ENCODE measurements around the gene FAM120A.

Gene FAM120A

GRCh38 chr9:93574900-93575795 is 123.7 kb downstream of the FAM120A start:
- TF ChIP-seq, protein P1, sequence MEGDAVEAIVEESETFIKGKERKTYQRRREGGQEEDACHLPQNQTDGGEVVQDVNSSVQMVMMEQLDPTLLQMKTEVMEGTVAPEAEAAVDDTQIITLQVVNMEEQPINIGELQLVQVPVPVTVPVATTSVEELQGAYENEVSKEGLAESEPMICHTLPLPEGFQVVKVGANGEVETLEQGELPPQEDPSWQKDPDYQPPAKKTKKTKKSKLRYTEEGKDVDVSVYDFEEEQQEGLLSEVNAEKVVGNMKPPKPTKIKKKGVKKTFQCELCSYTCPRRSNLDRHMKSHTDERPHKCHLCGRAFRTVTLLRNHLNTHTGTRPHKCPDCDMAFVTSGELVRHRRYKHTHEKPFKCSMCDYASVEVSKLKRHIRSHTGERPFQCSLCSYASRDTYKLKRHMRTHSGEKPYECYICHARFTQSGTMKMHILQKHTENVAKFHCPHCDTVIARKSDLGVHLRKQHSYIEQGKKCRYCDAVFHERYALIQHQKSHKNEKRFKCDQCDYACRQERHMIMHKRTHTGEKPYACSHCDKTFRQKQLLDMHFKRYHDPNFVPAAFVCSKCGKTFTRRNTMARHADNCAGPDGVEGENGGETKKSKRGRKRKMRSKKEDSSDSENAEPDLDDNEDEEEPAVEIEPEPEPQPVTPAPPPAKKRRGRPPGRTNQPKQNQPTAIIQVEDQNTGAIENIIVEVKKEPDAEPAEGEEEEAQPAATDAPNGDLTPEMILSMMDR (conservative IDR thresholded peaks at IDR 0.05), result no peak
- peak overlapping the region; percentile 91 for H3K27ac ChIP-seq

DNA sequence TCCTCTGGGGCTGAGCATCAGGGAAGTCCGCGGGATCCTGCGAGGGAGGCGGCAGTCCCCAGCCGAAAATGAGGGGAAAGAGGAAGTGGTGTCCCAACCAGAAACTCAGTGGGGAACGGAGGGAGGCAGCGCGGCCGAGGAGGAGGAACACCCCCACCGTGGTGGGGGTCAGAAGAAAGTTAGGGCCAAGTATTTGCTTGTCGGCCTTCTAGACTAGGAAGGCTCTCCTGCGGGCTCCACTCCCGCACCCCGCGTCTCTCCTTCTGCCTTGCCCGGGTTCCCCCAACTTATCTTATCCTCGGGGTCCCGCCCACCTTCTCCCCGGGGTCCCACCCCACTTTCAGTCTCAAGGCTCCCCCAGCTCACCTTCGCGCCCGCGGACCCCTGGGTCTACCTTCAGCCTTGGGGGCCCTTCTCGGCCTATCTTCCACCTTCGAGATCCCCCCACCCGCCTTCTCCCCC is 124.3 kb downstream of the FAM120A start:
- TF ChIP-seq, protein P1 (conservative IDR thresholded peaks at IDR 0.05), result no peak

DNA sequence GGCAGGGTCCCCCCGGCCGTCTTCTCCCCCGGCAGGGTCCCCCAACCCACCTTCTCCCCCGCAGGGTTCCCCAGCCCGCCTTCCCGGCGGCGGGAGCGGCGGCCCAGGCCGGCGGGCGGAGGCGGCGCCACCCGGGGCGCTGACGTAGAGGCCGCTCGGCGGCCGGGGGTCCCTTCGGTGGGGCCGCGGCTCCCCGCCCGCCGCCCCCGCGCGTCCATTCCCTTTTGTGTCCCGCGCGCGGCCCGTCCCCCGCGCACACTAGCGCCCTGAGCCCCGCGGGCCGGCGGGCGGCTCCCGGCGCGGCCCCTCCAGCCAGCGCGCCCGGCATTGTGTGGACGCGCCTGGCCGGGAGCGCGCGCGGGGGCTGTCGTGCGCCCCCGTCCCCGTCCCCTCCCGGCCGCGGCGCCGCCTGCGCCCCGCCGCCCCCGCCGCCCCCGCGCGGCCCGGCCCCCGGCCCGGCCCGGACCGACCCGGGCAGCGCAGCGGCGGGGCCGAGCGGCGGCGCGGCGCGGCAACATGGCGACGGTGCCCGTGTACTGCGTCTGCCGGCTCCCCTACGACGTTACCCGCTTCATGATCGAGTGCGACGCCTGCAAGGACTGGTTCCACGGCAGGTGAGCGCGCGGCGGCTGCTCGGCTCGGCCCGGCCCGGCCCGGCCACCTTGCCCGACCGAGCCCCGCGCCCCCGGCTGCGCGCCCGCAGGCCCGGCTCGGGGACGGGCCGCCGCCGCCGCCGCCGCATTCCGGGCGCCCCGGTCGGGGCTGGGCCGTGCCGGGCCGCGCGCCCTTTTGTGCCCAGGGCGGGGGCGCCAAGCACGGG is 125.0 kb downstream of the FAM120A start, which contains the start of gene PHF2:
Gene PHF2 (plus strand): TSS at position 327 of the 820 bp plus-strand sequence. CDS start 190 bp downstream, at position 517.
- TF ChIP-seq, protein P1 (conservative IDR thresholded peaks at IDR 0.05), result no peak
- peak within 1 kb of the TSS; percentile 91 for H3K27ac ChIP-seq

More for the DNA sequence above, 124.3 kb downstream of the FAM120A start:
- peak overlapping the region; percentile 91 for H3K27ac ChIP-seq

DNA sequence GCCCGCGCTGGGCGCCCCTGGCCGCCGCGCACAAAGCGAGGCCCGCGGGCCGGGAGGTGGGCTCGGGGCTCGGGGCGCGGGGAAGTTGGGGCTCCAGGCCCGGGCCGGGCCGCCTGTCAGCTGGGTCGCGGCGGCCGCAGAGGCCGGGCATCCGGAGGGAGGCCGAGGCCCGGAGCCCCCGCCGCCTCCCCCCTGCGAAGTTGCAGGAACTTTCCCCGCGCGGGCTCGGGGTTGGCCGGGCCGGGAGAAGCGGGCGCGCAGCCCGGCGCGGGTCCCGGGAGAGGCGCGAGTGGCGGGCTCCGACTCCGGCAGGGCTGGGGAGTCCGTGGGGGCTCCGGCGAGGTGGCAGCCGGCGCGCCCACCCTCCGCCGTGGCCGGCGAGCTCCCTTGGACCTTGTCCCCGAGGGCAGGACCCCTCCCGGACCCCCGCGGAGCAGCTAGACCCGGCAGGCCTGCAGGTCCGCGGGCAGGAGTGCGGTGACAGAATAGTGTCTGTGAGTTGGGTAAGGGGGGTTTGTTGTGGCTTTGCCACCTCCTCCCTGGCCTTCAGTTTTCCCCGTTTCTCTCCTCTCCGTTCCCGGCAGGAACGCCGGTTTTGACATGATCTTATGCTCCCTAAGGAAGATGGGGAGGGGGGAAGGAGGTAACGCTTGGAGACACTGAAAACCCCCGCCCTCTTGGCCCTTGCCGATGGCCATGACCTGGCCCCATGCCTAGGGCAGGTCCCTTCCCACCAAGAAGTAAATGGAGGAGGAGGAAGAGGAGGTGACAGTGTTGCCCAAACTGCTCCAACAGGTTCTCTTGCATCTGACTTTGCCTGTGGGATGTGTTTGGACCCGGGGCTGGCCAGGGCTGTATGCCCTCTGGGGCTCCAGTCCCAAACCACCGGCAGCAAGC is 125.8 kb downstream of the FAM120A start:
- H3K27ac ChIP-seq, result peak overlapping the region; percentile 91
- TF ChIP-seq, protein P1 (conservative IDR thresholded peaks at IDR 0.05), result no peak

DNA sequence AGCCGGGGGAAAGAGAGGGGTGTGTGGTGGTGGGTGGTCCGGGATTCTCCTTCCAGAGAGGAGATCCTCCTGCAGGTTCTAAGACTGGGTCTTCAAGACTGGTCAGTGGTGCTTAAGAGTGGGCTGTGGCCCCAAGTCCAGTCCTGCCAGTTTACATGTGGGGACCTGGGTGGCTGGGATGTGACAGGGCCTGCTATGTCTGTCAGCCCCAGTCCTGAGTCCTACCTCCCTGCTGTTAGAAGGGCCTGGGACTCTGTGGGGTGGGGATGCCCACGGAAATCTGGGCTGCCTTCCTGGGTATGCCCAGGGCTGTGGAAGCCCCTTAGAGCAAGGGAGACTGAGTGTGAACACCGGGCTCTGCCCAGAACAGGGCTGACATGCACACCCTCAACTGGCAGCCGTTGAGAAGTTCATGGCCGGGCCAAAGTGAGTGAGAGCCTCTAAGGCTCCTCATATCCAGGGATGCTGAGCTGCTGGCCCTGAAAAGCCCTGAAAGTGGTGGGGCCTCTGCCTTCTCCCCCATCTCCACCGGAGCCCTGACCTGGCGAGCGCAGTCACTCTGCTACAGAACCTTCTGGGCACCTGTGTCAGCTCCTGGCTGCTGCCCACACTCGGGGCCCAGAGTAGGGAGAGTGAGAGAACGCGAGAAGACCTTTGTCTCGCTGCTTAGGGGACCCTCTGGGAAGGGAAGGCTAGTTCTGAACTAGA is 126.6 kb downstream of the FAM120A start:
- peak overlapping the region; percentile 91 for H3K27ac ChIP-seq
- TF ChIP-seq, protein P1 (conservative IDR thresholded peaks at IDR 0.05), result no peak

- TF ChIP-seq, protein P1 (conservative IDR thresholded peaks at IDR 0.05), result no peak
- H3K27ac ChIP-seq, result peak overlapping the region; percentile 91
Measured at GRCh38 chr9:93578844-93579243, 127.4 kb downstream of the FAM120A start.

Data from VCaP (cell line).